ENCODE measurements around the gene C12orf76.

GRCh38 chr12:110024051-110024450 is 24.3 kb downstream of the C12orf76 start:
- no peak for TF ChIP-seq CTCF (IDR thresholded peaks at IDR 0.05)
- no peak for TF ChIP-seq POLR2AphosphoS5 (IDR thresholded peaks at IDR 0.05; ENCODE audit: low read depth, low read length)
- TF ChIP-seq REST (IDR thresholded peaks at IDR 0.05; ENCODE audit: low read depth, low read length): no peak
- no peak for TF ChIP-seq RFX5 (IDR thresholded peaks at IDR 0.05; ENCODE audit: low read length)
- TF ChIP-seq FOXM1 (IDR thresholded peaks at IDR 0.05; ENCODE audit: low read depth): no peak
- TF ChIP-seq JUND (IDR thresholded peaks at IDR 0.05): no peak
- no peak for TF ChIP-seq RAD21 (IDR thresholded peaks at IDR 0.05; ENCODE audit: low read length)
- TF ChIP-seq IRF3 (IDR thresholded peaks at IDR 0.05; ENCODE audit: low read depth, low read length): no peak
